Measurements from ENCODE around the gene HOOK2. TPM values are rescaled to one million over a fixed set of nuclear protein-coding genes. Genes with fewer than 3 reads are reported as not detected.

HOOK2 gene
- total and polyA plus RNA-seq, 2 of the 13 experiments (the other 11 are each of a cell fraction or from before 2014, with no cell fraction given): 9.2 to 12.9 TPM

DNA sequence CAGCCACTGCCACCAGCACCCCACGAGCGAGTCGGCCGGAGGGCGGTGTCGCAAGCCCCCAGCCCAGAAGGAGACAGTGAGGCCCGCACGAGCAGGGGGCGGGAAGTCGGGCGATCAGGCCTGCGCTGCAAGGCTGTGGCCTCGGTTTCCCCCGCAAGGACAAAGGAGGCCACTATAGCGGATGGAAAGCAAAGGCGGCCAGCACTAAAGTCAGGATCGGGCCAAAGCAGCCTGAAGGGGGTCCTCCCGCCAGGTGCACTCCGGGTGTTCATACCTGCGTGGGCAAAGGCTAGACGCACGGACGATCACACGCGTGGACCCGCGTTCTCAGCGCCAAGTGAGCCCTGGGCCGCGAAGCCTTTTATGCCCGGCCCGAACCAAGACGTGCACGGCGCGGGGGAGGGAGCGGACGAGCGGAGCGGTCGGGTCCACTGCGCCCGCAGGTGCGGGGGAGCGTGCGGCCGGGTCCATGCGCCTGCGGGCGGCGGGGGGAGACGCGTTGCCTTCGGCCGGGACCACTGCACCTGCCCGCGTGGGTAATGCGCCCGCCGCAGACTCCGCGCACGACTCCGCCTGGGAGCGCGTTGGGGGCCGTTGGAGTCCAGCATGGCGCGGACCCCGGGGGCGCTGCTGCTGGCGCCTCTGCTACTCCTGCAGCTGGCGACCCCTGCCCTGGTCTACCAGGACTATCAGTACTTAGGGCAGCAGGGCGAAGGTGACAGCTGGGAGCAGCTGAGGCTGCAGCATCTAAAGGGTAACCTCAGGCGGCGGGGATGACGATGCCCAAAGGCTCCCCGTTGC lies 26.3 kb upstream of the HOOK2 start, which contains the start of the genes PRDX2 and THSD8 (continued):
- TF ChIP-seq NR2F1 (CRISPR knock-in tag; IDR thresholded peaks at IDR 0.05): peak in 1 of 2 experiments; percentile 57; a peak in 1 of 4 replicates
- peak; percentile 60 for TF ChIP-seq PHF5A (CRISPR knock-in tag; IDR thresholded peaks at IDR 0.05; ENCODE audit: low read depth, unreplicated experiment)
- TF ChIP-seq ZNF598 (CRISPR knock-in tag; IDR thresholded peaks at IDR 0.05; ENCODE audit: borderline replicate concordance): peak; percentile 72; the same call in 1 of the 2 replicates
- TF ChIP-seq ZNF24 (IDR thresholded peaks at IDR 0.05): 0 out of 2 replicates have a peak, but pooled peaks have one; percentile 31
- TF ChIP-seq, protein P1, sequence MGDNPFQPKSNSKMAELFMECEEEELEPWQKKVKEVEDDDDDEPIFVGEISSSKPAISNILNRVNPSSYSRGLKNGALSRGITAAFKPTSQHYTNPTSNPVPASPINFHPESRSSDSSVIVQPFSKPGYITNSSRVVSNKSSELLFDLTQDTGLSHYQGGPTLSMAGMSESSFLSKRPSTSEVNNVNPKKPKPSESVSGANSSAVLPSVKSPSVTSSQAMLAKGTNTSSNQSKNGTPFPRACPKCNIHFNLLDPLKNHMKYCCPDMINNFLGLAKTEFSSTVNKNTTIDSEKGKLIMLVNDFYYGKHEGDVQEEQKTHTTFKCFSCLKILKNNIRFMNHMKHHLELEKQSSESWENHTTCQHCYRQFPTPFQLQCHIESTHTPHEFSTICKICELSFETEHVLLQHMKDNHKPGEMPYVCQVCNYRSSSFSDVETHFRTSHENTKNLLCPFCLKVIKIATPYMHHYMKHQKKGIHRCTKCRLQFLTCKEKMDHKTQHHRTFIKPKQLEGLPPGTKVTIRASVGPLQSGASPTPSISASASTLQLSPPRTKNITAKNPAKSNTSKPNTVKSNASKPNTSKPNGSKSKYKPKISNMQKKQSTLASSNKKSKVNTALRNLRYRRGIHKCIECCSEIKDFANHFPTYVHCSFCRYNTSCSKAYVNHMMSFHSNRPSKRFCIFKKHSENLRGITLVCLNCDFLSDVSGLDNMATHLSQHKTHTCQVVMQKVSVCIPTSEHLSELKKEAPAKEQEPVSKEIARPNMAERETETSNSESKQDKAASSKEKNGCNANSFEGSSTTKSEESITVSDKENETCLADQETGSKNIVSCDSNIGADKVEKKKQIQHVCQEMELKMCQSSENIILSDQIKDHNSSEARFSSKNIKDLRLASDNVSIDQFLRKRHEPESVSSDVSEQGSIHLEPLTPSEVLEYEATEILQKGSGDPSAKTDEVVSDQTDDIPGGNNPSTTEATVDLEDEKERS (CRISPR knock-in tag; IDR thresholded peaks at IDR 0.05): peak; percentile 79; the same call in 1 of the 2 replicates
- TF ChIP-seq, protein P2, sequence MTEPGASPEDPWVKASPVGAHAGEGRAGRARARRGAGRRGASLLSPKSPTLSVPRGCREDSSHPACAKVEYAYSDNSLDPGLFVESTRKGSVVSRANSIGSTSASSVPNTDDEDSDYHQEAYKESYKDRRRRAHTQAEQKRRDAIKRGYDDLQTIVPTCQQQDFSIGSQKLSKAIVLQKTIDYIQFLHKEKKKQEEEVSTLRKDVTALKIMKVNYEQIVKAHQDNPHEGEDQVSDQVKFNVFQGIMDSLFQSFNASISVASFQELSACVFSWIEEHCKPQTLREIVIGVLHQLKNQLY (CRISPR knock-in tag; IDR thresholded peaks at IDR 0.05): peak; percentile 64; the same call in 1 of the 2 replicates
- TF ChIP-seq, protein P3, sequence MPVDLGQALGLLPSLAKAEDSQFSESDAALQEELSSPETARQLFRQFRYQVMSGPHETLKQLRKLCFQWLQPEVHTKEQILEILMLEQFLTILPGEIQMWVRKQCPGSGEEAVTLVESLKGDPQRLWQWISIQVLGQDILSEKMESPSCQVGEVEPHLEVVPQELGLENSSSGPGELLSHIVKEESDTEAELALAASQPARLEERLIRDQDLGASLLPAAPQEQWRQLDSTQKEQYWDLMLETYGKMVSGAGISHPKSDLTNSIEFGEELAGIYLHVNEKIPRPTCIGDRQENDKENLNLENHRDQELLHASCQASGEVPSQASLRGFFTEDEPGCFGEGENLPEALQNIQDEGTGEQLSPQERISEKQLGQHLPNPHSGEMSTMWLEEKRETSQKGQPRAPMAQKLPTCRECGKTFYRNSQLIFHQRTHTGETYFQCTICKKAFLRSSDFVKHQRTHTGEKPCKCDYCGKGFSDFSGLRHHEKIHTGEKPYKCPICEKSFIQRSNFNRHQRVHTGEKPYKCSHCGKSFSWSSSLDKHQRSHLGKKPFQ (CRISPR knock-in tag; IDR thresholded peaks at IDR 0.05; ENCODE audit: insufficient replicate concordance): peak; percentile 65
- TF ChIP-seq ZNF496 (CRISPR knock-in tag; IDR thresholded peaks at IDR 0.05; ENCODE audit: insufficient replicate concordance): no peak
- TF ChIP-seq, protein P4, sequence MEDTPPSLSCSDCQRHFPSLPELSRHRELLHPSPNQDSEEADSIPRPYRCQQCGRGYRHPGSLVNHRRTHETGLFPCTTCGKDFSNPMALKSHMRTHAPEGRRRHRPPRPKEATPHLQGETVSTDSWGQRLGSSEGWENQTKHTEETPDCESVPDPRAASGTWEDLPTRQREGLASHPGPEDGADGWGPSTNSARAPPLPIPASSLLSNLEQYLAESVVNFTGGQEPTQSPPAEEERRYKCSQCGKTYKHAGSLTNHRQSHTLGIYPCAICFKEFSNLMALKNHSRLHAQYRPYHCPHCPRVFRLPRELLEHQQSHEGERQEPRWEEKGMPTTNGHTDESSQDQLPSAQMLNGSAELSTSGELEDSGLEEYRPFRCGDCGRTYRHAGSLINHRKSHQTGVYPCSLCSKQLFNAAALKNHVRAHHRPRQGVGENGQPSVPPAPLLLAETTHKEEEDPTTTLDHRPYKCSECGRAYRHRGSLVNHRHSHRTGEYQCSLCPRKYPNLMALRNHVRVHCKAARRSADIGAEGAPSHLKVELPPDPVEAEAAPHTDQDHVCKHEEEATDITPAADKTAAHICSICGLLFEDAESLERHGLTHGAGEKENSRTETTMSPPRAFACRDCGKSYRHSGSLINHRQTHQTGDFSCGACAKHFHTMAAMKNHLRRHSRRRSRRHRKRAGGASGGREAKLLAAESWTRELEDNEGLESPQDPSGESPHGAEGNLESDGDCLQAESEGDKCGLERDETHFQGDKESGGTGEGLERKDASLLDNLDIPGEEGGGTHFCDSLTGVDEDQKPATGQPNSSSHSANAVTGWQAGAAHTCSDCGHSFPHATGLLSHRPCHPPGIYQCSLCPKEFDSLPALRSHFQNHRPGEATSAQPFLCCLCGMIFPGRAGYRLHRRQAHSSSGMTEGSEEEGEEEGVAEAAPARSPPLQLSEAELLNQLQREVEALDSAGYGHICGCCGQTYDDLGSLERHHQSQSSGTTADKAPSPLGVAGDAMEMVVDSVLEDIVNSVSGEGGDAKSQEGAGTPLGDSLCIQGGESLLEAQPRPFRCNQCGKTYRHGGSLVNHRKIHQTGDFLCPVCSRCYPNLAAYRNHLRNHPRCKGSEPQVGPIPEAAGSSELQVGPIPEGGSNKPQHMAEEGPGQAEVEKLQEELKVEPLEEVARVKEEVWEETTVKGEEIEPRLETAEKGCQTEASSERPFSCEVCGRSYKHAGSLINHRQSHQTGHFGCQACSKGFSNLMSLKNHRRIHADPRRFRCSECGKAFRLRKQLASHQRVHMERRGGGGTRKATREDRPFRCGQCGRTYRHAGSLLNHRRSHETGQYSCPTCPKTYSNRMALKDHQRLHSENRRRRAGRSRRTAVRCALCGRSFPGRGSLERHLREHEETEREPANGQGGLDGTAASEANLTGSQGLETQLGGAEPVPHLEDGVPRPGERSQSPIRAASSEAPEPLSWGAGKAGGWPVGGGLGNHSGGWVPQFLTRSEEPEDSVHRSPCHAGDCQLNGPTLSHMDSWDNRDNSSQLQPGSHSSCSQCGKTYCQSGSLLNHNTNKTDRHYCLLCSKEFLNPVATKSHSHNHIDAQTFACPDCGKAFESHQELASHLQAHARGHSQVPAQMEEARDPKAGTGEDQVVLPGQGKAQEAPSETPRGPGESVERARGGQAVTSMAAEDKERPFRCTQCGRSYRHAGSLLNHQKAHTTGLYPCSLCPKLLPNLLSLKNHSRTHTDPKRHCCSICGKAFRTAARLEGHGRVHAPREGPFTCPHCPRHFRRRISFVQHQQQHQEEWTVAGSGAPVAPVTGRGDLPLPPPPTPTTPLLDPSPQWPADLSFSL (CRISPR knock-in tag; IDR thresholded peaks at IDR 0.05): peak; percentile 37; the same call in 1 of the 2 replicates
- no peak for TF ChIP-seq ZFP37 (CRISPR knock-in tag; IDR thresholded peaks at IDR 0.05; ENCODE audit: borderline replicate concordance)
- TF ChIP-seq ZNF614 (CRISPR knock-in tag; IDR thresholded peaks at IDR 0.05; ENCODE audit: borderline replicate concordance): 0 out of 2 replicates have a peak, but pooled peaks have one; percentile 28
- peak; percentile 94; the same call in 1 of the 2 replicates for TF ChIP-seq ZNF724P (CRISPR knock-in tag; IDR thresholded peaks at IDR 0.05; ENCODE audit: borderline replicate concordance)
- no peak for TF ChIP-seq RBM22 (optimal IDR thresholded peaks at IDR 0.05; ENCODE audit: low read length)
- TF ChIP-seq TBP (CRISPR knock-in tag; IDR thresholded peaks at IDR 0.05): peak; percentile 38; the same call in 1 of the 2 replicates

Data from HepG2 (cell line).